ENCODE results near the gene MAEA. TPM values are rescaled to one million over a fixed set of nuclear protein-coding genes. Genes with fewer than 3 reads are reported as not detected.

Gene MAEA
- total RNA-seq, 1 donor from 2014 or later = 81.3 TPM

GRCh38 chr4:1245481-1246051 lies 44.1 kb upstream of the MAEA start:
- TF ChIP-seq, protein P1, sequence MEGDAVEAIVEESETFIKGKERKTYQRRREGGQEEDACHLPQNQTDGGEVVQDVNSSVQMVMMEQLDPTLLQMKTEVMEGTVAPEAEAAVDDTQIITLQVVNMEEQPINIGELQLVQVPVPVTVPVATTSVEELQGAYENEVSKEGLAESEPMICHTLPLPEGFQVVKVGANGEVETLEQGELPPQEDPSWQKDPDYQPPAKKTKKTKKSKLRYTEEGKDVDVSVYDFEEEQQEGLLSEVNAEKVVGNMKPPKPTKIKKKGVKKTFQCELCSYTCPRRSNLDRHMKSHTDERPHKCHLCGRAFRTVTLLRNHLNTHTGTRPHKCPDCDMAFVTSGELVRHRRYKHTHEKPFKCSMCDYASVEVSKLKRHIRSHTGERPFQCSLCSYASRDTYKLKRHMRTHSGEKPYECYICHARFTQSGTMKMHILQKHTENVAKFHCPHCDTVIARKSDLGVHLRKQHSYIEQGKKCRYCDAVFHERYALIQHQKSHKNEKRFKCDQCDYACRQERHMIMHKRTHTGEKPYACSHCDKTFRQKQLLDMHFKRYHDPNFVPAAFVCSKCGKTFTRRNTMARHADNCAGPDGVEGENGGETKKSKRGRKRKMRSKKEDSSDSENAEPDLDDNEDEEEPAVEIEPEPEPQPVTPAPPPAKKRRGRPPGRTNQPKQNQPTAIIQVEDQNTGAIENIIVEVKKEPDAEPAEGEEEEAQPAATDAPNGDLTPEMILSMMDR (IDR thresholded peaks at IDR 0.05; ENCODE audit: unreplicated experiment) = no peak
- no peak for DNase-seq (ENCODE audit: low spot score, unreplicated experiment)
- peak overlapping the region; percentile 78 for H3K4me3 Mint-ChIP-seq (ENCODE audit: low read depth)
- H3K36me3 Mint-ChIP-seq (ENCODE audit: insufficient read depth) = peaks cover 9% of the 10 kb centered on the region
- H3K27me3 Mint-ChIP-seq = no peaks in the 10 kb centered on the region
- H3K27ac Mint-ChIP-seq = no peak overlapping the region
- no peaks in the 10 kb centered on the region for H3K9me3 Mint-ChIP-seq (ENCODE audit: low read depth)
- peaks cover 31% of the 10 kb centered on the region for H3K4me1 Mint-ChIP-seq (ENCODE audit: low read depth)

DNA sequence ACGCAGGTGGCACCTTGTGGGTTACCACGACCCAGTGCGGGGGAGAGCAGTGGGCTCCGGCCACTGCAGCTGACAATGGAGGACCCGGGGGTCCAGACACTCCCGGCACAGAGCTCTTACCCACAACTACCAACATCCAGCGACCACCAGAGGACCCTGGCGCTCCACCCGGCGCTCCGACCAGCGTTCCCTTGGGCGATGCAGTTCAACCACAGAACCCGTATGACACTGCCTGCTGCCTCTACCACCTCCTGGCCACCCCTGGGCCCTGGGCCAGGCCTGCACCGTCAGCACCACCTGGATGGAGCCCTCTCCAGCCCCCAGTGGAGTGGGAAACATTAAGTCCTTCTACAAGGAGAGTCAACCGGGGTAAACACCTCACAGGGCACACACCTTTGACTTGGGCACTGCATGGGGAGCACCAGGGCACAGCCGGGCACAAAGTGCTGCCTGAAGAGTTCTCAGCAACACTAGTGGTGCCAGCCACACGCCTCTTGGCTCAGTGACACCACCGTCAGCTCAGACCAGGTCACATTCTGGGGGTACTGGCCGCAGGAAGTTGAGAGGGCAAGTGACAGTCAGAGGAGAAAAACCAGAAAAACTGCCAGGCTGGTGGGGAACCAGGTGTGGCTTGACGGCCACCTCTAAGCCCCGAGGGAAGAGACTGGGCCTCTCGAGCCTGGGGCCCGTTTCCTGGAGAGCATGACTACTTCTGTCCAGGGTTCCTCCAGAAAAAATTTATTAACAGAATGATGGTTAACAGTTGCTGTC lies 43.4 kb upstream of the MAEA start:
- TF ChIP-seq, protein P1 (IDR thresholded peaks at IDR 0.05; ENCODE audit: unreplicated experiment) = no peak
- peak; percentile 8 for DNase-seq (ENCODE audit: low spot score, unreplicated experiment)
- peak overlapping the region; percentile 85 for H3K27ac Mint-ChIP-seq
- peaks cover 30% of the 10 kb centered on the region for H3K4me1 Mint-ChIP-seq (ENCODE audit: low read depth)
- peak overlapping the region; percentile 78 for H3K4me3 Mint-ChIP-seq (ENCODE audit: low read depth)
- no peaks in the 10 kb centered on the region for H3K27me3 Mint-ChIP-seq
- H3K36me3 Mint-ChIP-seq (ENCODE audit: insufficient read depth) = peaks cover 12% of the 10 kb centered on the region
- H3K9me3 Mint-ChIP-seq (ENCODE audit: low read depth) = no peaks in the 10 kb centered on the region

GRCh38 chr4:1246901-1247863 lies 42.5 kb upstream of the MAEA start:
- peaks cover 21% of the 10 kb centered on the region for H3K36me3 Mint-ChIP-seq (ENCODE audit: insufficient read depth)
- TF ChIP-seq, protein P1 (IDR thresholded peaks at IDR 0.05; ENCODE audit: unreplicated experiment) = no peak

DNA sequence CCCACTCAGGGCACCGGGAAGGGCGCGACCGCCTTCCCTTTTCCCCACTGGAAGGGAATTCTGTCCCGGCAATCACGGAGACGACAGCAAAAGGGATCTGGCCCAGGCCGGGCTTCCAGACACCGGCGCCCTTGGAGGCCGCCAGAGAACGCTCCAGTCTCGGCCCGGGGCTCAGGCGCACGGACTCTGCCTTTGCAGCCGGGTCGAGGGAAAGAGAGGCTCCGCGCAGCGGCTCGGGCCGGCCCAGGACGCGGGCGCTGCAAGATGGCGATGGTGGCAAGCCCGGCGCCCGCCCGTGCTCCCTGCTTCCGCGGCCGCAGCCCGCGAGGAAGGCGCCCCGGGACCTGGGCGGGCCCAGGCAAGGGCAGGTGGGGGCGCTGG lies 41.8 kb upstream of the MAEA start:
- Mint-ChIP-seq H3K27ac (peak overlapping the region; percentile 56), H3K27me3 (no peaks in the 10 kb centered on the region), H3K4me3 (ENCODE audit: low read depth) (peak overlapping the region; percentile 78), H3K36me3 (ENCODE audit: insufficient read depth) (peaks cover 26% of the 10 kb centered on the region), H3K9me3 (ENCODE audit: low read depth) (peaks cover 4% of the 10 kb centered on the region), H3K4me1 (ENCODE audit: low read depth) (peaks cover 22% of the 10 kb centered on the region)
- no peak for DNase-seq (ENCODE audit: low spot score, unreplicated experiment)
- TF ChIP-seq, protein P1 (IDR thresholded peaks at IDR 0.05; ENCODE audit: unreplicated experiment) = no peak

More at GRCh38 chr4:1246901-1247863, 42.5 kb upstream of the MAEA start:
- DNase-seq (ENCODE audit: low spot score, unreplicated experiment) = peak; percentile 7
- peak overlapping the region; percentile 78 for H3K4me3 Mint-ChIP-seq (ENCODE audit: low read depth)
- peaks cover 28% of the 10 kb centered on the region for H3K4me1 Mint-ChIP-seq (ENCODE audit: low read depth)
- H3K27ac Mint-ChIP-seq = peak overlapping the region; percentile 85
- no peaks in the 10 kb centered on the region for H3K27me3 Mint-ChIP-seq
- no peaks in the 10 kb centered on the region for H3K9me3 Mint-ChIP-seq (ENCODE audit: low read depth)
